Stimulated activated CD8-positive, alpha-beta memory T cell treated with anti-CD3 and anti-CD28 coated beads, Interleukin-15, amount 100 ng/mL, for 1 hour (primary cell): Measurements from ENCODE around the gene CDHR4.
"Not testable (repeated sequence)": the region's sequence is repeated elsewhere in the genome, so short reads cannot be mapped to it uniquely, and the experiment has no call there.

ENCODE experiments used
- DNase-seq: peaks from one replicate; pipeline ENCODE4 v3.0.0-alpha.2; 2020; ENCODE audit warnings: low read depth

CDHR4 gene

GRCh38 chr3:49799761-49800160 is at the start of gene CDHR4:
TSS of gene CDHR4 (minus strand) at chr3:49799873. CDS start at chr3:49799812, 61 bp downstream.
- no peak for DNase-seq

GRCh38 chr3:49845694-49846093 is 46.0 kb upstream of the CDHR4 start:
- DNase-seq, result no peak

- DNase-seq, result no peak
These were observed 45.0 kb upstream of the CDHR4 start for GRCh38 chr3:49844464-49845183.

DNA sequence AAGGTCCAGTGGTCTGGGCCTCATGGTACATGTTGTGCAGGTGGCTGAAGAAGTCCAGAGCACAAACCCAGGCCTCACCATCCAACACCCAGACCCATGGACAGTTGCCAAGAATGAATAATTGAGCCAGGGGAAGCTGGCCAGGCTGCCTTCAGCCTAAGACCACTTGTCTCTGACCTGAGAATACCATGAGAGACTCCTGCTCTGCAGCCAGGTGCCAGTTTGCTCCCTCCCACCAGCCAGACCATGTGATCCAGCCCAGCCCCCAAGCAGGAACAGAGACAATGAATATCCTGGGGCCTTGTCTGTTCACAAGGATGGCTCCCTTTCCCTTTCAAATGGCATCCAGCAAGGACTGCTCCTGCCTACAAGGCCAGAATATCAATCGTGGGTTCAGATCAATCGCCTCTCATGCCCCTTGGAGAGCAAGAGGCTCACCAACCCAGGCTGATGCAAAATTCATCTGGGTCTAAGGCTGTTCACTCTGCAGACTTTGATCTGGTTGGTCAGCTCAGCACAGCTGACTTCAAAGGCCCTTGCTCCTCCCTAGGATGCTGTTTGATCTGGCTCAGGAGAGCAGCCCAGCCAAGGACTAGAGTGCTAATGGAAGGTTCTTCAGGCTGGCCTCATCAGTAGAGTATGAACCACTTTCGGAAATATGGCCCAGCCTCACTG is 43.3 kb upstream of the CDHR4 start:
- no peak for DNase-seq

DNA sequence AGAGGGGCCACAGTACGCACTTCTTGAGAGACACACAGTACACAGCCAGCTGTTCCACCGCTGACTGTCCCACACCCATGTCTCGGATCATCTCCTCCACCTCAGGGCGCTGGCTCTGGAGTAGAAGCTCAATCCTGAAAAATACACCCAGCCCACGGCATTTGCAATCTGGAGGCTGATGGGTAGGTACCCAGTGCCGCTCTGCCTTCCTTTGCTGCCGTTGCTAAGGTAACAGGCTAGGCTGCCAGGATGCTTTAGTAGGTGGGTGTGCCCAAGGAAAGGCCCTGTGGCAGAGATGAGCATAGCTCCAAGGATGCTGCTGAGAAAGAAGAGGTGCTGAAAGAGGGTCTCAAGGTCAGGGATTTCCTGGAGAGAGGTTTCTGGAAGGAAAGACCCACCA is 42.1 kb upstream of the CDHR4 start:
- DNase-seq, result no peak

- DNase-seq, result no peak
These were observed 41.5 kb upstream of the CDHR4 start for GRCh38 chr3:49841126-49841696.

- DNase-seq, result no peak
These were observed 40.7 kb upstream of the CDHR4 start for GRCh38 chr3:49840388-49840787.

- DNase-seq, result peak; percentile 73
These were observed 39.6 kb upstream of the CDHR4 start for GRCh38 chr3:49839193-49839809.

DNA sequence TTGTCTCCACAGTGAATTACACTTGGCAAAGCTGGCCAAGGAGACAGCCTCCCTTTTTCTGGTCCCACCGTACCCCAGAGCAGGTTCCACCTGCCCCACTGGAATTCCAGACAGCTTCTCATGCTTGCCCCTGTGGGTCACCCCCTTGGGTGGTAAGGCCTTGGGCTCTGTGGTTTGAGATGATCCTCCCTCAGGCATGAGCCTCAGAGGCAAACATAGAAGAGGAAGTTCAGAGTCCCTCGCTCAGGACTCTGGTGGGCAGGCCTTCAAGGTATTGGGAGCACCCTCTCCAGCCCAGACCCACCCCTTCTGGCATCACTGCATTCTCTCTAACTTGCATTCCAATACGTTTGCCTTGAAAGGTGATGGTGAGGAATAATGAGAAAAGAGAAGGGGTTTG is 31.7 kb upstream of the CDHR4 start:
- DNase-seq, result no peak

DNA sequence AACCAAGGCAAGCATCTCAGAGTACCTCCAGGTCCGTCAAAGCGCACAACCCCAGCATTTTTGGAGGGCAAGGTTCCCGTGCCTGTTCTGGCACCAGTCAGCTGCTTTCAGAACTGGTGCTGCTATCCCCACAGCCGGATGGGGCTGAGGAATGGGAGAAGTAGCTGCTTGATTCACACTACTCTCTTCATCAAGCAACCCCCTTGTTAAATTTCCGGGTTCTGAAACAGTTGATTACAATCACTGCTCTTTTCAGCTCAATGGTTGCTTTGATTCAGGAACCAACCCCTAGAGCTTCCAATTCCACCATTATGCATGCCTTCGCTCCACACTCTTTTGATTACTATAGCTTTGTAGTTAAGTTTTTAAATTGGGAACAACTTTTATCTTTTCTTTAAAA is 26.3 kb upstream of the CDHR4 start:
- DNase-seq, result no peak

GRCh38 chr3:49823131-49823530 is 23.5 kb upstream of the CDHR4 start:
- DNase-seq, result not testable (repeated sequence)

- DNase-seq, result no peak
These were observed 14.0 kb upstream of the CDHR4 start, which contains the start of gene UBA7 for GRCh38 chr3:49813497-49814174. TSS of gene UBA7 (minus strand) at chr3:49813953. CDS start at chr3:49813787, 166 bp downstream.

GRCh38 chr3:49812916-49813496 is 13.3 kb upstream of the CDHR4 start:
- no peak for DNase-seq

GRCh38 chr3:49807431-49808114 is 7.9 kb upstream of the CDHR4 start:
- no peak for DNase-seq

DNA sequence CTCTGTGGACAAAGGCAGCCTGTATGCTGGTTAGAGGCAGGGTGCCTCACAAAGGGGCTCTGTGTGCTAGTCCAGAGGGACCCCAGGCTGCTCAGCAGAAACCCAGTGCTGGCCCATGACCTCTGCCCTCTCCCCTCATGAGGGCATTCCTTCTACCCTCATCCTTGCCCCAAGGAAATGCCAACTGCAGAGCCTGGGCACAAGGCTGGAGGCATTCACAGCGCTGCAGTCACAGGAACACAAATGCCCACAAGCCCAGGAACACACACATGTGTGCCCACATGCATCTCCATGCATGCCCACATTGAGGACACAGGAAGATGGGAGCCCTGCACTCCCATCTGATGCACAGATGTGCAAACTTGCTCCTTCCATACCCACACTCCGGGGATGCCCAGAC is 7.2 kb upstream of the CDHR4 start:
- no peak for DNase-seq

DNA sequence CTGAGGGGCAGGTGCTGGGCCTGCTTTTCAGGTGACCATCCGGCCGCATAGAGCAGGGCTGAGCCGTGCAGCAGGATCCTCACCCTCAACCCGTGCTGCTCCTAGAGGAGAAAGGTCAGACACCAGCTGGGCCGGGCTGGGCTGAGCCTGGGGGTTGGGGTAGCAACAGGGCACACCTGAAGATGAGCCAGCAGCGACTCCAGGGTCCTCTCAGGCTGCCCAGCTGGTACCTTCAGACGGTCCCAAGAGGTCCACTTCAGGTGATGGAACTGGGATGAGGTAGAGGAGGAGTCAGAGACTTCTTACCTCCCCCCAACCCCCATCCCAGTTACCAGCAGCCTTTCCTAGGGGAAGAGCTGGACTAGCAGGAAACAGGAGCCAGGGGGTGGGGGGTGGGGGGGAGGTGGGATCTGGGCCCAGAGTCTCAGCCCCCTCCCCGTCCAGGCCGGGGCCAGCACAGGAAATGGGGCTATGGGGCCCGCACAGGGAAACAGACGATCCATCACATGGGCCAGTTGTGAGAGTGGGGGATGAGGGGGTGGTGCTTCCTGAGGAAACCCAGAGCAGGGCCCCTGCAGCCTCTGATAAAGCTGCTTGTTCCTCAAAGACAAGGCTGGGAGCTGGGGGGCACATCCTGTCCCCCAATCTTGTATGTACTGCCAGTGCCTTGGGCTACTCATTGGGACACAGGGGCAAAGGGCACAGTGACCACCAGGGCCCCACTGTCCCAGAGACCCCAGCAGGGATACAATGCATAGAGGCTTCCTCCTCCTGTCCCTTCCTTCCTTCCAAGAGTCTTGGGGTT is 6.4 kb upstream of the CDHR4 start:
- no peak for DNase-seq

DNA sequence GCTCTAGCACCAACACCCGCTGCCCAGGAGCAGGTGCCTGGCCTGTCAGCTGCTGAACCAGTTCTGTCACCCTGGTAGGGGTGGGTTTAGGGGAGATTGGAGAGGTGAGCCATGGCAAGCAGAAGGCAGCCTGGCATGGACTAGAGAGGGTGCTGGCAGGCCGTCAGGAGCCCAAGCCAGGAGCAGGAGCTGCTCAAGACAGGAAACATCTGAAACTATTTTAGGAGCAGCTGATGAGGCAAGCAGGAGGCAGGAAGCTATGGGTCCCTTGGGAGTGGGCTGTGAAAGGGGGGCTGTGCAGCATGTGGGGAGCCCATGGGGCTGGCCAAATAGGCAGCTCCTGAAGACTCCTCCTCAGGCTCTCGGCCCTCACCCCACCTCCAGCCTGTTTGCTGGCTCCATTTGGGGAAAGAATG is 5.7 kb upstream of the CDHR4 start:
- DNase-seq, result no peak

DNA sequence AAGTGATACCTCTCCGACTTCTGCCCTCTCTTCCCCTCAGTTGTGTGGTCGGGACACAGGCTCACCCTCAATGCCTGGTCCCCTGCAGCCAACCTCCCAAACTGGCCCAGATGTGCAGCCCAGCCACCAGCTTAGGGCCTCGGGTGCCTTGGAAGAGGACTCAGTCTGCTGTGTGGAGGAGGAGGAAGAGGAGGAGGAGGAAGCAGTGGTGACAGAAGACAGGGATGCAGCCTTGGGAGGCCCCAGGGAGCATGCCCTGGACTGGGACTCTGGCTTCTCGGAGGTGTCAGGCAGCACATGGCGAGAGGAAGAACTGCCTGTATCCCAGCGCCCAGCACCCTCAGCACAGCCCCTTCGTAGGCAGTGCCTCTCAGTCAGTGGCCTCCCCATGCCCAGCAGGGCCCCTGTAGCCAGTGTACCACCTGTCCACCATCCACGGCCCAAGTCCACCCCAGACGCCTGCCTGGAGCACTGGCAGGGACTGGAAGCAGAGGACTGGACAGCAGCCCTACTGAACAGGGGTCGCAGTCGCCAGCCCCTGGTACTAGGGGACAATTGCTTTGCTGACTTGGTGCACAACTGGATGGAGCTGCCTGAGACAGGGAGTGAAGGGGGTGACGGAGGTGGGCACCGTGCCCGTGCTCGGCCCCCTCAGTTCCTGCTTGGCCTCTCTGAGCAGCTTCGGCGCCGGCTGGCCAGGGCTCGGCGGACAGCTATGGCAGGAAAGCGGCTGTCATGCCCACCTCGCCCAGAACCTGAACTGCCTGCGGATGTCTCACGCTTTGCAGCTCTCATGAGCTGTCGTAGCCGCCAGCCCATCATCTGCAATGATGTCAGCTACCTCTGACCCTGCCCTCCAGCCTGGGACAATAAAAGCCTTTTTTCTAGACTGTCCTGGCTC is 4.7 kb upstream of the CDHR4 start:
- no peak for DNase-seq

GRCh38 chr3:49803465-49804140 is 3.9 kb upstream of the CDHR4 start:
- DNase-seq, result no peak
